Right renal pelvis (tissue), 4 donors: ENCODE results near the gene KIAA1143. TPM values are rescaled to one million over a fixed set of nuclear protein-coding genes. Genes with fewer than 3 reads are reported as not detected.

ENCODE experiments used
- polyA plus RNA-seq, 4 donors: library from polyadenylated mRNA; unstranded; fragments of 120-200 nt; gene quantifications; one replicate each; pipeline ENCODE4 v1.2.1, GENCODE V29; 2013; ENCODE audit not compliant: insufficient read length in 4 of 4

The KIAA1143 gene
- polyA plus RNA-seq, 4 donors: 49.0 to 74.8 (median 64.7) TPM

Other genes starting within 250 kb of the KIAA1143 start
- 10 to 100 TPM; 16.2 to 19.4 (median 17.4) TPM for gene ZKSCAN7, start 206.4 kb downstream of the KIAA1143 start, polyA plus RNA-seq
- 10 to 100 TPM in 2 of 4 donors, 1 to 10 TPM in 2; 8.2 to 13.7 (median 10.3) TPM for gene ZNF660, start 176.7 kb downstream of the KIAA1143 start, polyA plus RNA-seq
- 10 to 100 TPM; 30.5 to 36.5 (median 34.7) TPM for gene ZNF197, start 136.6 kb downstream of the KIAA1143 start, polyA plus RNA-seq
- gene ZNF35, start 112.9 kb downstream of the KIAA1143 start, polyA plus RNA-seq: 10 to 100 TPM in 3 of 4 donors, 1 to 10 TPM in 1; 9.4 to 11.6 (median 10.5) TPM
- 10 to 100 TPM; 11.2 to 13.6 (median 13.5) TPM for gene ZNF502, start 49.0 kb downstream of the KIAA1143 start, polyA plus RNA-seq
- 10 to 100 TPM; 11.3 to 13.0 (median 11.9) TPM for gene ZNF501, start 32.0 kb downstream of the KIAA1143 start, polyA plus RNA-seq
- gene KIF15, start 175 bp upstream of the KIAA1143 start, polyA plus RNA-seq: 10 to 100 TPM; 22.0 to 23.9 (median 22.2) TPM
- 10 to 100 TPM; 26.7 to 31.5 (median 28.7) TPM for gene TMEM42, start 100.3 kb upstream of the KIAA1143 start, polyA plus RNA-seq
- under 1 TPM in 3 of 4 donors, not detected in 1; 0.06 to 0.11 (median 0.06) TPM for gene TGM4, start 113.0 kb upstream of the KIAA1143 start, polyA plus RNA-seq
- 10 to 100 TPM; 79.5 to 92.4 (median 88.8) TPM for gene ZDHHC3, start 214.6 kb upstream of the KIAA1143 start, polyA plus RNA-seq
- 10 to 100 TPM; 45.4 to 51.1 (median 48.7) TPM for gene EXOSC7, start 214.6 kb upstream of the KIAA1143 start, polyA plus RNA-seq